ENCODE results near the gene CFAP97D1.

DNA sequence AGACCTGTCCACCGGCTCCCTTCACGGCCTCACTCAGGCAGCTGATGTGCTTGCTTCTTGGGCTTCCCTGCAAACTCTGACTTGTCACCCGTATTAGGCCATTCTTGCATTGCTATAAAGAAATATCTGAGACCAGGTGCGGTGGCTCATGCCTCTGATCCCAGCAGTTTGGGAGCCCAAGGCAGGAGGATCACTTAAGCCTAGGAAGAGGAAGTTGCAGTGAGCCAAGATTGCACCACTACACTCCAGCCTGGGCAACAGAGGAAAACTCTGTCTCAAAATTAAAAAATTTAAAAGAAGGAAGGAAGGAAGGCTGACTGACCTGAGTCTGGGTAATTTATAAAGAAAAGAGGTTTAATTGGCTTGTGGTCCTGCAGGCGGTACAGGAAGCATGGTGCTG lies 38.6 kb upstream of the CFAP97D1 start:
- TF ChIP-seq, protein P1, sequence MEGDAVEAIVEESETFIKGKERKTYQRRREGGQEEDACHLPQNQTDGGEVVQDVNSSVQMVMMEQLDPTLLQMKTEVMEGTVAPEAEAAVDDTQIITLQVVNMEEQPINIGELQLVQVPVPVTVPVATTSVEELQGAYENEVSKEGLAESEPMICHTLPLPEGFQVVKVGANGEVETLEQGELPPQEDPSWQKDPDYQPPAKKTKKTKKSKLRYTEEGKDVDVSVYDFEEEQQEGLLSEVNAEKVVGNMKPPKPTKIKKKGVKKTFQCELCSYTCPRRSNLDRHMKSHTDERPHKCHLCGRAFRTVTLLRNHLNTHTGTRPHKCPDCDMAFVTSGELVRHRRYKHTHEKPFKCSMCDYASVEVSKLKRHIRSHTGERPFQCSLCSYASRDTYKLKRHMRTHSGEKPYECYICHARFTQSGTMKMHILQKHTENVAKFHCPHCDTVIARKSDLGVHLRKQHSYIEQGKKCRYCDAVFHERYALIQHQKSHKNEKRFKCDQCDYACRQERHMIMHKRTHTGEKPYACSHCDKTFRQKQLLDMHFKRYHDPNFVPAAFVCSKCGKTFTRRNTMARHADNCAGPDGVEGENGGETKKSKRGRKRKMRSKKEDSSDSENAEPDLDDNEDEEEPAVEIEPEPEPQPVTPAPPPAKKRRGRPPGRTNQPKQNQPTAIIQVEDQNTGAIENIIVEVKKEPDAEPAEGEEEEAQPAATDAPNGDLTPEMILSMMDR (IDR thresholded peaks at IDR 0.05; ENCODE audit: insufficient read depth, low read length, poor library complexity, severe bottlenecking): no peak
- TF ChIP-seq EZH2phosphoT487 (conservative IDR thresholded peaks at IDR 0.05; ENCODE audit: low read length): no peak
